Measurements from ENCODE around the gene EXO1.
"Not testable (repeated sequence)": the region's sequence is repeated elsewhere in the genome, so short reads cannot be mapped to it uniquely, and the experiment has no call there.

Gene EXO1

GRCh38 chr1:241847796-241848685 is at the start of gene EXO1:
EXO1 (plus strand) TSS chr1:241848204; CDS start chr1:241850426, 2,222 bp downstream.
- DNase-seq = peak; percentile 89

GRCh38 chr1:241799416-241799815 is 48.6 kb upstream of the EXO1 start:
- DNase-seq = no peak

DNA sequence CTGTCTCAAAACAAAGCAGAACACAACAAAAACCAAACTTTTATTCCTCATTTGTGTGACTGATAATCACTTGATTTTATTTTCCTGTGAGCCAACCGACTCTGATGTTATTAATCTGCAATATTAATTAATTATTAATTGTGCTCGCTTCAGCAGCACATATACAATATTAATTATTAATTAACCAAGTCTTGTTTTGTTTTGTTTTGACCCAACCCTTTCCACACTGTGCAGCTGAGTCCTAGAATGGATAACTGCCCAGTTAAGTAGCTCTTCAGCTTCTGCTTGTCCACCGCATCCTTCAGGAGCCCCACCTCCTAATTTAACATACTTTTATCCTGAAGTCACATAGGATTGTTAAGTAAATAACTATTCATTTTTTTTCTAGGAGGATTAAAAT is 47.4 kb upstream of the EXO1 start:
- no peak for DNase-seq

GRCh38 chr1:241802863-241803262 is 45.1 kb upstream of the EXO1 start:
- no peak for DNase-seq

GRCh38 chr1:241804706-241805105 is 43.3 kb upstream of the EXO1 start:
- not testable (repeated sequence) for DNase-seq

DNA sequence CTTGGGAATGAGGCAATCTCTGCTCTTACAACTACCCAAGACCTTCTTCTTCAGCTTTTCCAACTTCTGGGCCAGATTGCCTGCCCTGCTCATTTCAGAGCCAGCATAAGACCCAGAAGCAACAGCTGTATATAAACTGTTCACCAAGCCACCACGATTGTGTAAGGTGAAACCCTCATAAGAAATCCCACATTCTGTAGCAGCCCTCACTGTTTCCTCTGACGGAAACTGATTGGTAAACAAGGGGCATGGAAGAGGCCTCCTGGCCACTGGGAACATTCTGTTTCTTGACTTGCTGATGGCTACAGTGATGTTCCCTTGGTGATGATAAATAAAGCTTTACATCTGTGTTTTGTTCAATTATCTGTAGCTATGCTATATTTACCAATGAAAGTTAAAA is 39.7 kb upstream of the EXO1 start:
- no peak for DNase-seq

DNA sequence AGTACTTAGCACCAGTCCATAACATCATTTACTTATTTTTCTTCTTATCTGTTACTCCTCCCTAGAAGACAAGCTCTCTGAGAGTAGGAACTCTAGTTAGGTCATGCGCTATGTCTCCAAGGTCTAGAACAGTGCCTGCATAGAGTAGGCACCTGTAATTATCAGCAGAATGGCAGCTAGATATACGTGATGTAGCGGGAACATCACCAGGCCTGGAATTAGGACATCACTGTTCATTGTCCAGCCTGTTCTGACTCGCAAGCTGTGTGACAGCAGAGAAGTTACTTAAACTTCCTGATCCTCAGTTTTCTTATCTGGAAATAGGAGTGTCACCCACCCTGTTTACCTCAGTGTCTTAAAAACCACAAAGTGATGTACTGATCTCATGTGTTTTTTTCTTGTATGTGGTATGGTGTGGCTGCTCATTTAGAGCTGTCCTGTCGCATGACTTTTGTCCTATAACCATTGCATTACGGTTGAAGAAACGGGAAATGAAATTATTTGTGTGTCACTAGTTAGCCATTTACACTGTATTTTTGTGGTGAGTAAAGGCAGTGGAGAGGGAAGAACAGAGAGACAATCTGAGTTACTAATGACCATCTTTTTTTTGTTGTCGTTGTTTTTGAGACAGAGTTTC is 37.1 kb upstream of the EXO1 start:
- DNase-seq = no peak

DNA sequence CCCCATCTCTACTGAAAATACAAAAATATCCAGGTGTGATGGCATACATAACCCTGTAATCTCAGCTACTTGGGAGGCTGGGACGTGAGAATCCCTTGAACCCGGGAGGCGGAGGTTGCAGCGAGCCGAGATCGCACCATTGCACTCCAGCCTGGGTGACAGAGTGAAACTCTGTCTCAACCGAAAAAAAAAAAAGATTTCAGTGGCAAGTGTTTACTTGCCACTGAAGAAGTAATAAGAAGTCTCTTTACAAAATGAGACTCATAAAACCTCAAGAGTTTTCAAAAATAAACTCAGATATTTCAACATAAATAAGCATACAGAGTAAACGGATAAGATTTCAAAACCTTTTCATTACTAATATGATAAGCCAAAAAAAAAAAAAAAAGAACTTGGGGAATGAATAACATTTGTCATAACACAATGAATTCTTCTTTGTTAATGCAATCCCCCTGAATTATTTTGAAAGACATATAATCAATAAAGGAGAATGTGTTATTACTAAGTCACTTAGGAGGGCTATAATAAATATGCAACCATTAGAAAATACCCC is 34.2 kb upstream of the EXO1 start:
- DNase-seq = no peak

DNA sequence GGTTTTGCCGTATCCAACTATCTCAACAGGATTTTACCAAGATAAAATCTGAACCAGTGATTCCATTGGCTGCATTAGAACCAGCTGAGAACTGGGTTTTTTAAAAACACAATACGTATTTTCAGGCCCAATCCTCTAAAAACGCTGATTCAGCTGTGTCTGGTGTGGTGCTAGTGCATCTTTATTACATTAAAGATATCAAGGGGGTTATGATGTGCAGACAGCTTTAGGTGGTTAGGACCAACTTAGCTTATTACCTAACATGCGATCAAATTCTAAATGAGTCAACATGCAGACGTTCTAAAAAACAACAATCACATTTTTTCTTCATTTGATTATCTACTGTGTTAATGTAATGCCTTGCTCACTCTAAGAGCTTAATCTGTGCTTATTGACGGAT is 32.0 kb upstream of the EXO1 start:
- no peak for DNase-seq

DNA sequence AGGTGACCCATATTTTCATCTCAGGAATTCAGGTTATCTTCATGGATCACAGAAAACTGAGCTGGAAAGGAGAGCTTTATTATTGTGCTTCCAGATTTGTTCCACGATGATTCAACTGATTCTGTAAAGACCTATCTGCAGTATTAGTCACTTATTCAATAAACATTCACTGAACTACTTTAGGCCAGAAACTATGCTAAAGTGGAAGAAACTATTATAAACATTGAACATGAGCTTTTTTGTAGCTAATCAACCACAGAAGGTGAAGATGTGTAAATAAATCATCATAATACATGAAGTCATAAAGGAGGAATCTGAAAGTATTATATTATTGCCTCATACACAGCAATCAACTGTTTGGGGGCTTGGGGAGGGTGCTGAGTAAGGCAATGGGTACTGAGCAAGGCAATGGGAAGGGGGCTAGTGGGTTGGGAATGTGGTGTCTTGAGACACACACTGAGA is 30.6 kb upstream of the EXO1 start:
- DNase-seq = no peak

DNA sequence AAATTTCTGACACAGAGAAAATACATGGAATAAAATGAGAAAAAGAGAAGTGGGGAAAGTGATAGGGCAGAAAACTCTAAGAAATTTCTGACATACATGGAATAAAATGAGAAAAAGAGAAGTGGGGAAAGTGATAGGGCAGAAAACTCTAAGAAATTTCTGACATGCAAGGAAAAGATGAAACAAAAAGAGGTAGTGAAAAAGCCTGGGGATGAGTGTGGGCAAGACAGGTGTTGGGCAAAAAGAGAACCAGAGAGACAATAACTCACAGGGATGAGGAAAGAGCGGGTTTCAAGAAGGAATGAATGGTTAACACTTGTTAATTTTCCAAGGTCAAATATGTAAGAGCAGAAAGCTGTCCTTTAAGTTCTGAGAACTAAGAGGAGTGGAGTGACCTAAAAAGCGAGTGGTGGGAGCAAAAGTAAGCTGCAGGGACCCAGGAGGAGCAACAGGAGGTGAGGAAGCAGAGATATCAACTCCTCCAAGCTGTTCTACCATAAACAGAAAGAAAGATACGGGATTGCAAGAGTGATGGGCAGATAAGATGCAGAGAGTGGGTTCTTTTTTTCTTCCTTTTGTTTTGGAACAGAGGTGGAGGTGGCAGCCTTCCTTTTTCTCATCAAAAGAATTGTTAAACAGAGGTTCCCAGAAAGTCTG is 29.9 kb upstream of the EXO1 start:
- no peak for DNase-seq

- DNase-seq = no peak
Measured at GRCh38 chr1:241819340-241819866, 28.6 kb upstream of the EXO1 start.

DNA sequence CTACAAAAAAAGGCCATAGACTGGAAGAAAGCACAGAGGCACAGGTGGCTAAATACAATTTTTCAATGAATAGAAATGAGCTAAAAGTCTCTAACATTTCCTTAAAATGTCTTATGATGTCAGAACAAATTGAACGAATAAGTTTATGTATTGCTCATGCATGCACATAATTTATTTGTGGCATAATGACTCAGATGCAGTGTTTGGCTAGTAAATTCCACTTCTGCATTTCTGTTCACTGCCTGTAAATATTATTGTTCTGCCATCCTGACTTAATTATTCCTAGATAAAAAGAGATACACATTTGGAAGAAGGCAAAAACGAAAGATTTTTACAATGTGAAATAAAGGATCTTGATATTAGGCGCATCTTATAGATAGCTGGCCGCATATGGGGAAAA is 26.6 kb upstream of the EXO1 start:
- no peak for DNase-seq

- DNase-seq = no peak
Measured at GRCh38 chr1:241822846-241823245, 25.2 kb upstream of the EXO1 start.

- no peak for DNase-seq
Measured at GRCh38 chr1:241823925-241824324, 24.1 kb upstream of the EXO1 start.

GRCh38 chr1:241825581-241825980 is 22.4 kb upstream of the EXO1 start:
- DNase-seq = no peak

DNA sequence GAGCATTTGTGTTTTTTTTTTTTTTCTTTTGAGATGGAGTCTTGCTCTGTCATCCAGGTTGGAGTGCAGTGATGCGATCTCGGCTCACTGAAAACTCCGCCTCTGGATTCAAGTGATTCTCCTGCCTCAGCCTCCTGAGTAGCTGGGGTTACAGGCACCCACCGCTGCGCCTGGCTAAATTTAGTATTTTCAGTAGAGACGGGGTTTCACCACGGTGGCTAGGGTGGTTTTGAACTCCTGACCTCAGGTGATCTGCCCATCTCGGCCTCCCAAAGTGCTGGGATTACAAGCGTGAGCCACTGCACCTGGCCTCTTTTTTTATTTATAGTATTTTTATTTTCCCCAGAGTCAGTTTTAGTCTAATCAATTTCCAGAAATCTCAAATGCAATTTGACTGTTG is 21.4 kb upstream of the EXO1 start:
- not testable (repeated sequence) for DNase-seq

GRCh38 chr1:241827264-241827663 is 20.7 kb upstream of the EXO1 start:
- no peak for DNase-seq

DNA sequence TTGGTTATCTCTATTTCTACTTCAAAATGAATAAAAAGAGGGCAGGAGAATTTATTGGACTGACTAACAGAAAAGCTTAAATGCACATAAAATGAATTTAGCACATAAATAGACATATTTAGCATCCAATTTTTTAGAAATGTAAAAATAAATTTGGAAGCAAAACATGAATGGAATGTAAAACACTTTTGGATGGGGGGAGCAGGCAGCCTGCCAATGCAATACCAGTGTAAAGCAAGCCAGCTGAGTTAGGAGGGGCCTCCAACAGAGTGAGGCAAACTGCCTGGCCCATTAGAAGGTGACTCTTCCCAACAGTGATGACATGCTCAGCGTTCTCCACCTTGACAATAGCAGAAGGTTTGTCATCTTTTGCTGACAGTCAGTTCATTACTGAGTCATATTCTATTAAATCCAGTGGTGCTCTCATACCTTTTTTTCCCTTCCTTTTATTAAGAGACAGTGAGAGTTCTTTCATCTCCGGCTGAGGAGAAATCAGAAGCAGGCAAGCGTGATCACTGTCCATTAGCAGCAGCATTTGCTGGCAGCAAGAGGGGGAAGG is 19.5 kb upstream of the EXO1 start:
- DNase-seq = no peak

DNA sequence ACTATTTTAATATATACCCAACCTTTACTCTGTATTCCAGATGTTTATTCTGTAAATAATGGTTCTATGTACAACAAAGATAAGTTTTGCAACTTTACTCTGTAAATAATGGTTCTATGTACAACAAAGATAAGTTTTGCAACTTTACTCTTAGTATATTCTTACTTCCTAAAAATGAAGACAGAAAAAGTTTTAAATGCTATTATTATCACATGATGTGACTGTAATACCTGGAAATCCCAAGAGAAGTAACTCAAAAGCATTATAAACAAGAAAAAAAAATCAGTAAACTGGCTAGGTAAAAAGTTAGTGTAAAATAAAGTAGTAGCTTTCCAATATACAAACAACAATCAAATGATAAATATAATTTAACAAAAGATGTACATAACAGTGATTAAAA is 18.5 kb upstream of the EXO1 start:
- DNase-seq = no peak

- no peak for DNase-seq
Measured at GRCh38 chr1:241834733-241835377, 13.1 kb upstream of the EXO1 start.

DNA sequence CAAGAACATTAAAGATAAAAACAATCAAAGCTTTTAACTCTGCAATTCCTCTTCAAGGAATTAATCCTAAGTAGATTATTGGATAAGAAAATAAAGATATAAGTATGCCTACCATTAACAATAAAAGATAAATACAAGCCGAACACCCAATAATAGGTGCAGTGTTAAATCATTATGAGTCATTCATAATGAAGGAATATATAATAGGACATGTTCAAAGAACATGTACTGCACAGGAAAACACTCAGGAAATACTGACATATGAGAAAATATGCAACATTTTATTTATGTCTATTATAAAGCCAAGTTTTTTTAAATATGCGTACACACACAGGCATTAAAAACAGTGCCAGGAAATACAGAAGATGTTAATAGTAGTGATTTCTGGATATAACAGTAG is 11.1 kb upstream of the EXO1 start:
- no peak for DNase-seq
